GM12891 (cell line): Measurements from ENCODE around the gene KCNMB1.

Source experiments
- DNase-seq: peaks from one replicate; pipeline ENCODE4 v3.0.0; 2011; ENCODE audit warnings: low spot score; ENCODE audit not compliant: insufficient read length
- FAIRE-seq: peaks from 2 replicates; lab custom pipeline; 2011; peaks lifted over from hg19 to GRCh38; lab: Jason Lieb, UNC
- PAX5 ChIP-seq: IDR thresholded peaks from 2 replicates; pipeline ENCODE4 v1.6.1; 2011; ENCODE audit warnings: low read length, moderate library complexity, mild to moderate bottlenecking; ENCODE audit not compliant: insufficient read depth, severe bottlenecking
- POLR2A ChIP-seq: IDR thresholded peaks from 2 replicates; pipeline ENCODE4 v1.6.1; 2011; ENCODE audit warnings: low read depth, low read length, control low read depth
- POLR2AphosphoS5 ChIP-seq: IDR thresholded peaks from 2 replicates; pipeline ENCODE4 v1.6.1; 2011; ENCODE audit warnings: low read depth, low read length, control low read depth
- POU2F2 ChIP-seq: IDR thresholded peaks from 2 replicates; pipeline ENCODE4 v1.6.1; 2011; ENCODE audit warnings: low read depth, mild to moderate bottlenecking, control low read depth, low read length, moderate library complexity
- SPI1 ChIP-seq: IDR thresholded peaks from 2 replicates; pipeline ENCODE4 v1.6.1; 2011; ENCODE audit warnings: low read depth, low read length, control low read depth
- TAF1 ChIP-seq: IDR thresholded peaks from 2 replicates; pipeline ENCODE4 v1.6.1; 2011; ENCODE audit warnings: low read depth, low read length, control low read depth

The KCNMB1 gene

GRCh38 chr5:170427672-170428236 lies 38.6 kb upstream of the KCNMB1 start:
- no peak for TF ChIP-seq POLR2AphosphoS5
- no peak for TF ChIP-seq POU2F2
- no peak for TF ChIP-seq SPI1
- TF ChIP-seq TAF1 = no peak
- no peak for TF ChIP-seq POLR2A
- no peak for TF ChIP-seq PAX5
- no peak for FAIRE-seq
- DNase-seq = no peak

DNA sequence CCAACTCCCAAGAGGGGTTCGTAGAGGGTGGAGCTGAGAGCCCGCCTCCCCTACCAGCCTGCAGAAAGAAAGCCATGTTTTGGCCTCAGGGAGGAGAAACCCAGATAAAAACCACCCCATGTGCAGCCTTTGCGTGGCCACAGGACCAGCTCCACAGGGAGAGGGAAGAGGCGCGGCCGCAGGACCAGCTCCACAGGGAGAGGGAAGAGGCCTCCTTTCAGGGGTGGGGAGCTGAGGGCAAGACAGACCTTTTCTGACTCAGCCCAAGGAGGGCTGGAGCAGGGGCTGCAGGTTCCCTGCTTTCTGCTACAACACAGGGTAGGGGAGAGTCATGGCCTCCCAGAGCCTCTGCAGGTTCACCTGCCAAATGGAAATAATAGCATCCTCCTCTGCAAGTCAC lies 37.6 kb upstream of the KCNMB1 start:
- TF ChIP-seq TAF1 = no peak
- no peak for TF ChIP-seq POLR2AphosphoS5
- no peak for TF ChIP-seq SPI1
- FAIRE-seq = no peak
- no peak for DNase-seq

GRCh38 chr5:170426149-170426767 lies 37.1 kb upstream of the KCNMB1 start:
- DNase-seq (no peak), FAIRE-seq (peak; percentile 20)
- TF ChIP-seq POU2F2 (no peak), POLR2AphosphoS5 (no peak), POLR2A (no peak), SPI1 (no peak), TAF1 (no peak), PAX5 (no peak)

DNA sequence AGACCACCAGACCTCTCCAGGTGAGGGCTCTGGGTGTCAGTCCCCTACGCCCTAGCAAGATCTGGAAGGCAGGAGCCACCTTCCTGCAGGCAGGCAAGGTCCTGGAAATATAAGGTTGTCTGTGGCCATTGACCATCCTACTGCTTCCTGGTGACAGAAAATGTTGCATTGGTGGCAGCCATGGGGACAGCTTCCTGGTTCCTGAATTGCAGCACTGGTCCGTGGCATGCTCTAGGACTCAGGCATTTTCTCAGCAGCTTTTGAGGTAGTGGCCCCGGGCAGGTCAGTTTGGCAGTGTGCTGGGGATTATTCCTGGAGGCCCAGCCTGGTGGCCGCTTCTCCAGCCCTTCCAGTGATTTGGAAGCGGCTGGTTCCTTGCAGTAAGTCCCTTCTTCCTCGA lies 36.6 kb upstream of the KCNMB1 start:
- no peak for FAIRE-seq
- no peak for TF ChIP-seq SPI1
- no peak for TF ChIP-seq TAF1
- no peak for TF ChIP-seq PAX5
- no peak for TF ChIP-seq POU2F2
- no peak for TF ChIP-seq POLR2A
- TF ChIP-seq POLR2AphosphoS5 = no peak
- DNase-seq = no peak

DNA sequence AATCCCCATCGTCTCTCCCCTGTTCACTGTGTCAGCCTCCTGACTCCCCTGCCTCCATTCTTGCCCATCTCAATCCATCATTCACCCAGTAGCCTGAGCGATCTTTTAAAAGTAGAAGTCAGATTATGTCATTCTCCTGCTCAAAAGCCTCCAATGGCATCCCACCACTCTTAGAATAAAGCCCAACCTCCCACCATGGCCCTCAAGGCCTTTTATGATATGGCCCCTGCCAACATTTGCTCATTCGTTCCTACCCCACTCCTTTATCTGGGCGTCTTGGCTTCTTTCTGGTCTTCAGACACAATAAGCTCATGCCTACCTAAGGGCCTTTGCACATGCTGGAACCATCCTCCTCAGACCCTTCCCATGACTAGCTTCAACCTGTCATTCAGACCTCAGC lies 35.5 kb upstream of the KCNMB1 start:
- TF ChIP-seq POLR2A (no peak), POU2F2 (no peak), SPI1 (no peak), PAX5 (no peak), POLR2AphosphoS5 (no peak), TAF1 (no peak)
- DNase-seq = no peak
- FAIRE-seq = no peak

DNA sequence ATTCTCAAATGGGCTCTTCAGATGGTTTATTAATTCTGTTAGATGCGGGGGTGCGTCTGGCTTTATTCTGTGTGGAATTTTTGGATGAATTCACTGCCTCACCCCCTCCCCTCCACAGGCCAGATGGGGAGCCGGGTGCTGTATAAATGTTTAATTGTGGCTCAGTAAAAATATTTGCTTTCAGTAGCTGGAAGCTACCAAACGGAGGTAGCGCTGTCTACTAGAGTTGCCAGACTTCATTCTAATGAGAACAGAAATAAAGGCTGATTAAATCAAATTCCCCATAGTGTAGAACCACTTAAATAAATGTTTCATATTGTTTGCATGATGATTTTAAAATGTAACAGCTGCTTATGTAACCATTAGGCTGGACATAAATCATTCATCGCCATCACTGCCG lies 34.5 kb upstream of the KCNMB1 start:
- FAIRE-seq (no peak), DNase-seq (no peak)
- no peak for TF ChIP-seq SPI1
- TF ChIP-seq POLR2A = no peak
- TF ChIP-seq PAX5 = no peak
- no peak for TF ChIP-seq POLR2AphosphoS5
- TF ChIP-seq TAF1 = no peak
- no peak for TF ChIP-seq POU2F2

DNA sequence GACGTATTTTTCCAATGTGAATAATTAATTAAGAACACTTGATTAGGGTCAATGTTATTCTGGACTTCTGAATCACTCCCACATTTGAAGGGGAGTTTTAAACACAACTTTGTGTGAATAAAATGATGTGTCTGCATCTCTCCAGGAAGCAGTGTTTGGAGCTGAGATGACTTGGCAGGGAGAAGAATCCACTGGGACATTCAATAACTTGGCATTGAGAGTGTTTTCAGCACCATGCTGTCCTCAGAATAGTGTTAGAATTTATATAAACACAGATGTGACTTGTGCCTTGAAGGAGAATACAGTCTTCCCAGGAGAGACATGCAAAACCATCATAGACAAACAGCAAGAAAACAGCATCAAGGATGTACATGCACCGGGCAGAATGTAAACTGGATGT lies 32.7 kb upstream of the KCNMB1 start:
- DNase-seq (no peak), FAIRE-seq (no peak)
- TF ChIP-seq SPI1 = no peak
- no peak for TF ChIP-seq POLR2A
- TF ChIP-seq TAF1 = no peak
- TF ChIP-seq POLR2AphosphoS5 = no peak
- TF ChIP-seq POU2F2 = no peak
- TF ChIP-seq PAX5 = no peak

GRCh38 chr5:170420806-170421412 lies 31.7 kb upstream of the KCNMB1 start:
- FAIRE-seq (peak; percentile 99), DNase-seq (peak; percentile 51)
- TF ChIP-seq POU2F2 (no peak), POLR2A (no peak), SPI1 (no peak), TAF1 (no peak)

DNA sequence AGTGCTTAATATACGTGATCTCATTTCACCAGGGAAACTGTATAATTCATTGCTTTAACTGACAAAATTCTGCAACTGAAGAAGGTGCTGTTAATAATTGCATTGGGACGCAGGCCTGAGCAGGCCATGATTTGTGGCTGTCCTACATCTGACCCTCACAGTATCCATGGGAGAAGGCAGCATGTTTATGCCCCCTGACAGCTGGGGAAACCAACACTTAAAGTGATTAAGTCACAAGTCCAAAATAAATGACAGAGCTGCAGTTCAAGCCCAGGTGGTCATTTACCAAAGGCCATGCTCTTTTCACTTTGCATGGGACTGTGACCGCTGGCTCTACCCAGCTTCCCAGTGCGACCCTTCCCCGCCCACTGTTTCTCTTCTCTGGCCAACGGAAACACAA lies 30.5 kb upstream of the KCNMB1 start:
- TF ChIP-seq POLR2AphosphoS5 = no peak
- no peak for TF ChIP-seq TAF1
- no peak for TF ChIP-seq POLR2A
- no peak for TF ChIP-seq POU2F2
- TF ChIP-seq SPI1 = no peak
- no peak for TF ChIP-seq PAX5
- FAIRE-seq (no peak), DNase-seq (no peak)
